GM06990 (cell line): ENCODE data around the gene TXNRD1.

Experiments used
- DNase-seq: peaks from one replicate; pipeline ENCODE4 v3.0.0-alpha.2; 2011; ENCODE audit not compliant: insufficient read length; ENCODE audit errors: extremely low read depth
- H3K27me3 ChIP-seq: replicated peaks from 2 replicates; pipeline ENCODE4 v1.6.0; 2011; ENCODE audit warnings: low read length; ENCODE audit not compliant: control insufficient read depth, insufficient read depth
- H3K36me3 ChIP-seq: 2 replicates; pipeline ENCODE4 v1.5.1; 2011; ENCODE audit warnings: low read length; ENCODE audit not compliant: control insufficient read depth, insufficient read depth
- H3K4me3 ChIP-seq: replicated peaks from 2 replicates; pipeline ENCODE4 v1.5.1; 2011; ENCODE audit warnings: low read depth, mild to moderate bottlenecking, control low read depth, low read length
- TF ChIP-seq, protein P1 (sequence below): IDR thresholded peaks from 2 replicates; pipeline ENCODE4 v1.5.1; 2011; ENCODE audit warnings: low read length, control low read depth, mild to moderate bottlenecking, inconsistent platforms; ENCODE audit not compliant: insufficient read depth, poor library complexity, severe bottlenecking

TXNRD1 gene

DNA sequence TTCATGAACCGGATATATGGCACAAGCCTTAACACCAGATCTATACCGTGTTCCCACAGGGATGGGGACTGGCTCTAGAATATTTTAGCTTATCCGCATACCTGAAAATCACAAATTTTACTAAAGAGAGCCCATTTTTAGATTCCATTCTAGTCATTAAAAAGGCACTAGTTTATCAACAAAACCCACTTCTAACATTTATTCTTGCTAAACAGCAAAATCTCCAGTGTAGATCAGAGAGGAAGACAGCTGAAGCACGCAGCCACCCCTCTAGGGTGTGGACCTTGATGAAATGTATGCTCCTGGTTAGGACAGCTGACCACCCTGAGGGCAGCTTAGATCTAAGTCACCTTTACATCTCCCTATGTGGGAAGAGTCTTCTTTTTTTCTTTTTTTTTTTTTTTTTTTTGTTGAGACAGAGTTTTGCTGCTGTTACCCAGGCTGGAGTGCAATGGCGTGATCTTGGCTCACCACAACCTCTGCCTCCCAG is 150.4 kb downstream of the TXNRD1 start:
- DNase-seq = no peak
- TF ChIP-seq, protein P1, sequence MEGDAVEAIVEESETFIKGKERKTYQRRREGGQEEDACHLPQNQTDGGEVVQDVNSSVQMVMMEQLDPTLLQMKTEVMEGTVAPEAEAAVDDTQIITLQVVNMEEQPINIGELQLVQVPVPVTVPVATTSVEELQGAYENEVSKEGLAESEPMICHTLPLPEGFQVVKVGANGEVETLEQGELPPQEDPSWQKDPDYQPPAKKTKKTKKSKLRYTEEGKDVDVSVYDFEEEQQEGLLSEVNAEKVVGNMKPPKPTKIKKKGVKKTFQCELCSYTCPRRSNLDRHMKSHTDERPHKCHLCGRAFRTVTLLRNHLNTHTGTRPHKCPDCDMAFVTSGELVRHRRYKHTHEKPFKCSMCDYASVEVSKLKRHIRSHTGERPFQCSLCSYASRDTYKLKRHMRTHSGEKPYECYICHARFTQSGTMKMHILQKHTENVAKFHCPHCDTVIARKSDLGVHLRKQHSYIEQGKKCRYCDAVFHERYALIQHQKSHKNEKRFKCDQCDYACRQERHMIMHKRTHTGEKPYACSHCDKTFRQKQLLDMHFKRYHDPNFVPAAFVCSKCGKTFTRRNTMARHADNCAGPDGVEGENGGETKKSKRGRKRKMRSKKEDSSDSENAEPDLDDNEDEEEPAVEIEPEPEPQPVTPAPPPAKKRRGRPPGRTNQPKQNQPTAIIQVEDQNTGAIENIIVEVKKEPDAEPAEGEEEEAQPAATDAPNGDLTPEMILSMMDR = no peak
- H3K36me3 ChIP-seq = no peaks in the 10 kb centered on the region
- no peaks in the 10 kb centered on the region for H3K27me3 ChIP-seq
- no peak overlapping the region for H3K4me3 ChIP-seq

- TF ChIP-seq, protein P1 = no peak
- H3K36me3 ChIP-seq = no peaks in the 10 kb centered on the region
- DNase-seq = no peak
- H3K27me3 ChIP-seq = no peaks in the 10 kb centered on the region
- no peak overlapping the region for H3K4me3 ChIP-seq
Observed at GRCh38 chr12:104369708-104370107, 154.1 kb downstream of the TXNRD1 start.

DNA sequence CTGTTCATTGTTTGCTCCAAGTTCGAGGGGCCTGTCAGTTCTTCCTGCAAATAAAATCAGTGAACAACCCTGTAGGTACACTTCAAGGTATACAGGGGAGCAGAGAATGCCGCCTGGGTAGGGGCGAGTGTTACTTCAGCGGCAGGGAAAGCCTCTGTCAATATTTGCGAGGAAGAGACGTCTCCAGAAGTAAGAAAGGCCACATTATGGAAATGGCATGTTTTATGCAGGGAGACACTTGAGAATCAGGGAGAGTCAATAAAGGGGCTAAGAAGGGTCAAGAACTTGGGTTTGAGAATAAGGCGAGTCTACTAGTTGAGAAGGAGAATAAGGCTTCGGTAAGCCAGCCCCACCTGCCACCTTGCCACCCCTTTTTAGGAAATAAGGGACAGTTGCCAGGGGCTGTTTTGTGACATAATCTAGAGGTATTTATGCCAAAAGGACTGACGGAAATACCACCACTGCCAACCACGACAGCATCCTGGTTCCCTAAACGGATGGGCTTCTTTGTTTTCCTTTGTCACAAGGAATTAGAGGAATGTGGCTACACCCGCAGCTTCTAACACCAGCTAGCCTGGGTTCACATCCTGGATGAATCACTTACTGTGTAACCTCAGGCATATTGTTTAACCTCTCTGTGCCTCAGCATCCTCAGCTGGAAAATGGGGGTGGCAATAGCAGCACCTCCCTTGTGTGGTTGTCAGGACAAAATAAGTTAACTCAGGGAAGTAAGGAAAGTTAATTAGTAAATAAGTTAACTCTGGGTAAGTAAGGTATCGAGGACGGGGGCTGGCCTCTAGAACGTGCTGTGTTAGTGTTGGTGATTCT is 155.7 kb downstream of the TXNRD1 start:
- H3K27me3 ChIP-seq = no peaks in the 10 kb centered on the region
- no peaks in the 10 kb centered on the region for H3K36me3 ChIP-seq
- TF ChIP-seq, protein P1 = no peak
- H3K4me3 ChIP-seq = no peak overlapping the region
- DNase-seq = no peak

DNA sequence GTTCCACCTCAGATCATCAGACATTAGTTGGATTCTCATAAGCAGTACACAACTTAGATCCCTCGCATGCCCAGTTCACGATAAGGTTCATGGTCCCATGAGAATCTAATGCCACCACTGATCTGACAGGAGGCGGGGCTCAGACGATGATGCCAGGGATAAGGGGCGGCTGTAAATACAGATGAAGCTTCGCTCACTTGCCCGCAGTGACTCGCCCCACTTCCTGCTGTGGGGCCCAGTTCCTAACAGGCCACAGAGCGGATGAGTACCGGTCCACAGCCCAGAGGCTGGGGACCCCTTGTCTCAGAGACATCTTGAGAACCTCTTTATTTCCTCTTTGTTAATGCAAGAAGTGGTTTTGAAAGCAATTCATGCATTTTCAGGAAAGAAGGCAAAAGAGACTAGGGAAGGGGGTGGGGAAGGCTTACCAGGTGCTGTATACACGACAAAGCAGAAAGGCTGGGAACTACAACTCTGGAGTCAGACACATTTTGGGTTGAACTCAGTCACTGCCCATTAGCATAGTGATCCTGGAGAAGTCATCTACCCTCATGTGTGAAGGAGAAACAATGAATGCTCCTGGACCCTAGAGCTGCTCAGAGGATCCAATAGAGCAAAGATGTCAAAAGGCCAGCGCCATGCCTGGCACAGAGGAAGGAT is 156.6 kb downstream of the TXNRD1 start:
- DNase-seq = no peak
- H3K4me3 ChIP-seq = no peak overlapping the region

GRCh38 chr12:104372721-104373335 is 157.2 kb downstream of the TXNRD1 start:
- Histone ChIP-seq H3K36me3 (no peaks in the 10 kb centered on the region), H3K27me3 (no peaks in the 10 kb centered on the region), H3K4me3 (no peak overlapping the region)
- DNase-seq = no peak
- TF ChIP-seq, protein P1 = no peak

More for the DNA sequence above, 156.6 kb downstream of the TXNRD1 start:
- no peaks in the 10 kb centered on the region for H3K27me3 ChIP-seq
- no peaks in the 10 kb centered on the region for H3K36me3 ChIP-seq
- TF ChIP-seq, protein P1 = no peak
